ENCODE data around the gene OLA1. TPM values are rescaled to one million over a fixed set of nuclear protein-coding genes. Genes with fewer than 3 reads are reported as not detected.
A peak's percentile ranks its signal among the peaks of the same experiment; 100 is the strongest.

OLA1 gene
- total RNA-seq, 1 experiment from 2014 or later = 126 TPM

- in situ Hi-C loops (cut with HindIII; ENCODE audit: low pct_unique_long_range_greater_than_20kb, low sequenced_read_pairs) = no loop called here
- no peak for TF ChIP-seq SIN3A (IDR thresholded peaks at IDR 0.05; ENCODE audit: borderline replicate concordance, insufficient read depth, low read depth, low read length)
- no peak for TF ChIP-seq TCF7L2 (IDR thresholded peaks at IDR 0.05; ENCODE audit: low read depth, low read length)
- no peak for TF ChIP-seq REST (IDR thresholded peaks at IDR 0.05; ENCODE audit: insufficient read depth in 1 of 2, low read depth in 2 of 2, low read length in 1 of 2)
- TF ChIP-seq CTCF (IDR thresholded peaks at IDR 0.05) = no peak
- no peak for TF ChIP-seq POLR2AphosphoS5 (IDR thresholded peaks at IDR 0.05; ENCODE audit: low read depth, low read length)
- BruUV-seq (replicated peaks) = no TSS peak
- no peak overlapping the region for H3K27ac ChIP-seq (ENCODE audit: low read length)
- POLR2A ChIA-PET = no interaction called here
- H3K9me3 ChIP-seq (ENCODE audit: control insufficient read depth, insufficient read depth, low read depth, low read length) = no peaks in the 10 kb centered on the region
- intact Hi-C loops (cut with micrococcal nuclease; ENCODE audit: unreplicated experiment) = no loop called here
- no peaks in the 10 kb centered on the region for H3K36me3 ChIP-seq (ENCODE audit: control insufficient read depth, insufficient read depth, low read length)
- no peak overlapping the region for H3K4me3 ChIP-seq (ENCODE audit: low read depth in 2 of 2, low read length in 2 of 2)
- ATAC-seq (no peak), DNase-seq (ENCODE audit: low read depth, low spot score) (no peak)
- H3K4me1 ChIP-seq (ENCODE audit: control insufficient read depth, insufficient read depth, low read length) = 0 out of 2 replicates have a peak, but pooled peaks cover 3% of the 10 kb centered on the region
- no peaks in the 10 kb centered on the region for H3K27me3 ChIP-seq (ENCODE audit: control insufficient read depth, insufficient read depth, low read length)
- CTCF ChIA-PET = no interaction called here
Observed at GRCh38 chr2:174266288-174266687, 18.0 kb upstream of the OLA1 start.

GRCh38 chr2:174263997-174264396 is 15.7 kb upstream of the OLA1 start:
- BruUV-seq (replicated peaks) = no TSS peak

More at GRCh38 chr2:174263997-174264396, 15.7 kb upstream of the OLA1 start:
- Histone ChIP-seq H3K27me3 (ENCODE audit: control insufficient read depth, insufficient read depth, low read length) (no peaks in the 10 kb centered on the region), H3K36me3 (ENCODE audit: control insufficient read depth, insufficient read depth, low read length) (no peaks in the 10 kb centered on the region), H3K4me1 (ENCODE audit: control insufficient read depth, insufficient read depth, low read length) (0 out of 2 replicates have a peak, but pooled peaks cover 3% of the 10 kb centered on the region), H3K9me3 (ENCODE audit: control insufficient read depth, insufficient read depth, low read depth, low read length) (no peaks in the 10 kb centered on the region), H3K4me3 (ENCODE audit: low read depth in 2 of 2, low read length in 2 of 2) (no peak overlapping the region), H3K27ac (ENCODE audit: low read length) (no peak overlapping the region)
- no peak for TF ChIP-seq REST (IDR thresholded peaks at IDR 0.05; ENCODE audit: insufficient read depth in 1 of 2, low read depth in 2 of 2, low read length in 1 of 2)
- TF ChIP-seq POLR2AphosphoS5 (IDR thresholded peaks at IDR 0.05; ENCODE audit: low read depth, low read length) = no peak
- CTCF ChIA-PET = interaction anchor here (0.6 kb wide), 1 partner anchor 57 kb away, joined by 10 read pairs; no protein-coding TSS in a partner anchor
- ATAC-seq (peak; percentile 89), DNase-seq (ENCODE audit: low read depth, low spot score) (no peak)
- POLR2A ChIA-PET = no interaction called here
- intact Hi-C loops (cut with micrococcal nuclease; ENCODE audit: unreplicated experiment) = no loop called here
- in situ Hi-C loops (cut with HindIII; ENCODE audit: low pct_unique_long_range_greater_than_20kb, low sequenced_read_pairs) = no loop called here
